OCI-M2 (cell line): ENCODE measurements around the gene SMC2.

ENCODE experiments used
- DNase-seq: peaks from one replicate; lab custom pipeline; 2025; ENCODE audit not compliant: unreplicated experiment; lab: John Stamatoyannopoulos, UW

SMC2 gene

GRCh38 chr9:104093647-104094533, at the start of gene SMC2:
Gene SMC2 (plus strand): TSS chr9:104094309. CDS start chr9:104095385, 1,076 bp downstream.
- peak; percentile 71 for DNase-seq

- no peak for DNase-seq
Observed at GRCh38 chr9:104068546-104068945, 25.6 kb upstream of the SMC2 start.

- no peak for DNase-seq
Observed at GRCh38 chr9:104069288-104069687, 24.8 kb upstream of the SMC2 start.

GRCh38 chr9:104071589-104071988, 22.5 kb upstream of the SMC2 start:
- no peak for DNase-seq

- no peak for DNase-seq
Observed at GRCh38 chr9:104073098-104073769, 20.9 kb upstream of the SMC2 start.

- DNase-seq: no peak
Observed at GRCh38 chr9:104073770-104074133, 20.4 kb upstream of the SMC2 start.

- DNase-seq: no peak
Observed at GRCh38 chr9:104074876-104075275, 19.2 kb upstream of the SMC2 start.

GRCh38 chr9:104075801-104076753, 18.0 kb upstream of the SMC2 start:
- DNase-seq: no peak

- DNase-seq: no peak
Observed at GRCh38 chr9:104078596-104078995, 15.5 kb upstream of the SMC2 start.

- no peak for DNase-seq
Observed at GRCh38 chr9:104080983-104081382, 13.1 kb upstream of the SMC2 start.

GRCh38 chr9:104082168-104082567, 11.9 kb upstream of the SMC2 start:
- DNase-seq: no peak

GRCh38 chr9:104085525-104085924, 8.6 kb upstream of the SMC2 start:
- no peak for DNase-seq

GRCh38 chr9:104087894-104088293, 6.2 kb upstream of the SMC2 start:
- no peak for DNase-seq

- no peak for DNase-seq
Observed at GRCh38 chr9:104088416-104088815, 5.7 kb upstream of the SMC2 start.

GRCh38 chr9:104090578-104090977, 3.5 kb upstream of the SMC2 start:
- DNase-seq: no peak

GRCh38 chr9:104091116-104091515, 3.0 kb upstream of the SMC2 start:
- no peak for DNase-seq

GRCh38 chr9:104091708-104092107, 2.4 kb upstream of the SMC2 start:
- no peak for DNase-seq

GRCh38 chr9:104092192-104092591, 1.9 kb upstream of the SMC2 start:
- DNase-seq: no peak

GRCh38 chr9:104092875-104093600, 1.1 kb upstream of the SMC2 start:
- no peak for DNase-seq

- DNase-seq: no peak
Observed at GRCh38 chr9:104094534-104095015, 466 bp downstream of the SMC2 start.
